ENCODE results near the gene ITGA2B.
"Not testable (repeated sequence)": the region's sequence is repeated elsewhere in the genome, so short reads cannot be mapped to it uniquely, and the experiment has no call there.

The ITGA2B gene

DNA sequence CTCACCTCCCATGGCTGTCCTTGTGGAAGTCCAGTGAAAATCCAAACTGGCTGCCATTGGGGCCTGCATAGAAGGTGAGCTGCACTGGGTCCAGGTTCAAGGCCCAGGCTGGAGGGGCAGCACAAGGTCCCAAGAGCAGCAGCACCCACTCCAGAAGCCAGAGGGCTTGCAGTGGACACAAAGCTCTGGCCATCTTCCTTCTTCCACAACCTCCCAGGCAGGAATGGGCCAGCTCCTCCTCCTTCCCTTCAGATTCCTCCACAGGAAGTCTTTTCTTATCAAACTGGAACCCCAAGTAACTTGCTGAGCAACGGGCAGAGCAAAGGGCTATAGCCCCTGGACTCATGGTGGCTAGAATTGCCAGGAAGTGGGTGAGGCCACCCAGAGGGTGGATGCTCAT is at the start of gene ITGA2B:
ITGA2B (minus strand) TSS at position 369 of the 400 bp plus-strand sequence; CDS start at position 193, 176 bp downstream.
- no peak for DNase-seq

DNA sequence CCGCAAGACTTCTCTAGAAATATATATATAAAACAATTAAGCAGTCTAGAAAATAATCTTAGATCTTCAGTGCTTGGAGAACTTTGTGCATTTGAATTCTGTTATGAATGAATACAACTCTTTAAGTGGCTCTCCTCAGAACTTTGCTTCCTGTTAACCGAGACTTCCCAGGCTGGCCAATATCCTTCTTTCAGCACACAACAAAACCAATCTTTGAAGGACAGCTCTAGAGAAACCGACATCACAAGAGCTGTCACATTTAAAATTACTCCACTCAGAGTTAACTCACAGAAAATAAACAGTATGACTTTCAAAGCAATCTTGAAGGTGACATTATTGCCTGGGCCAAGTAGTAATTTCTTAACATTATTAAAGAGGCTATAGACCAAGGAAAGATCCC is 49.7 kb upstream of the ITGA2B start:
- no peak for DNase-seq

DNA sequence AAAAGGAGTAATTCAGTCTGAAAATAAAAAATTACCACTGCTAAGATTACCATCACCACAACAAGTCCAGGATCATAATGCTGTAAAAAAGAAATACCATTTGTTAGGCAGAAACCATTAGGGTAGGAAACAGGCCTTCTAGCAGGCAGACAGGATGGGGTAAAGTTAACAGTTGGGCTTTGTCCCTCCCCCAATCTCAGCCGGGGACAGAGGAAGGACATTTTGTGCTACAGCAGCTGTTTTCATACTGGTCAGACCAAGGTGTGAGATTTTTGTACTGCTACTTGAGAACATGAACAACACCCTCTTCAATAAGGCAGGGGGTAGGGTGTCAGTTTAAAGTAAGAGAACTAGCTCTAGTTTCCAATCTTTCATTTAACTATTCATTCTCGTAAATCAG is 49.2 kb upstream of the ITGA2B start:
- DNase-seq = no peak

DNA sequence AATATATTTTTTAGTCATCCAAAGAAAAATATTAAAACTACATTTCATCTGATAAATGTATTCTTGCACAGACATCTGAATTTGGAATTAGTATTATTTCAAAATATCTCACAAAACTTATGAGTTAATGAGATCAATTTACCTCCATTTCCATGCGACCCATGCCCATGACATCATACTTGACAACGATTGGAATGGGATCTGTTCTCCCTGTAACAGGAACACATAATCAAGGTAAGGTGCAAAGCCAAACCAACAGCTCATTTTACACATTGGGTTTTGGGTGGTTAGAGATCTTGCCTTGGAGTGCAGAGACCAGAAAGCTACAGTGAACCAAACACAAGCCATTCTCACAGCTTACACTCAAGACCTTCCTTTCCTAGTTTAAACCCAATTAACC is 46.9 kb upstream of the ITGA2B start:
- DNase-seq = no peak

DNA sequence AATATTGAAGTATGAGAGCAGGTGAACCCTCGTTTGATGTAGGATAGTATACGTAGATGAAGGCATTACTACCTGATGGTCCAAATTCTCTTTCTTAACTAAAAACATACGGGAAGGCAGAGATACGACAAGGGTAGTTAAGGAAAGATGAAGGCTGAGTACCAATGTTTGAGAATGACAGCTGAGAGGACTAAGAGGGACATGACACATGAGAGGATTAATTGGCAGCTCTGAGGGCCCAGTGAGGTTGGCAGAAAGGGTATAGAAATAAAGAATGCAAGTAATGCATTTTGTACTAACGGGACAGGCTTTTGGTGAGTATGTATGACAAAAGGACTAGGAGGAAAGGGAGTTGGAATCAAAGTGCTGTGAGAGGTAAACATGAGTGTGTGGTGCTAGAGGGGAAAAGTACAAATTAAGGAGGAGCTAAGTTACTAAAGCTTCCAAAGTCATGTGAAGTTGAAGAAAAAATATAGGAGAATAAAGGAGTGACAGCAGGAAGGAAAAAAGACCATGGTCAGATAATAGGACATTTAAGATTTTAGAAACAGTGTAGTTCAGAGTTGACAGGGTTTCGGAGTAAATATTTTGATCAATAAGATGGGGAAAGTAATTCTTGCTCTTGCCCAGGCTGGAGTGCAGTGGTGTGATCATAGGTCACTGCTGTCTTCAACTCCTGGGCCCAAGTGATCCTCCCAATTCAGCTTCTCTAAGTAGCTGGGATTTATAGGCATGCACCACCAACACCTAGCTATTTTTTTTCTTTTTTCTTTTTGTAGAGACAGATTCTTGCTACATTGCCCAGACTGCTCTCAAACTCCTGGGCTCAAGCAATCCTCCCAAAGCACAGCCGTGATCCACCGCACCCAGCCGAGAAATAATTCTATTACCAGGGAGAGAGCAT is 43.1 kb upstream of the ITGA2B start:
- DNase-seq = no peak

DNA sequence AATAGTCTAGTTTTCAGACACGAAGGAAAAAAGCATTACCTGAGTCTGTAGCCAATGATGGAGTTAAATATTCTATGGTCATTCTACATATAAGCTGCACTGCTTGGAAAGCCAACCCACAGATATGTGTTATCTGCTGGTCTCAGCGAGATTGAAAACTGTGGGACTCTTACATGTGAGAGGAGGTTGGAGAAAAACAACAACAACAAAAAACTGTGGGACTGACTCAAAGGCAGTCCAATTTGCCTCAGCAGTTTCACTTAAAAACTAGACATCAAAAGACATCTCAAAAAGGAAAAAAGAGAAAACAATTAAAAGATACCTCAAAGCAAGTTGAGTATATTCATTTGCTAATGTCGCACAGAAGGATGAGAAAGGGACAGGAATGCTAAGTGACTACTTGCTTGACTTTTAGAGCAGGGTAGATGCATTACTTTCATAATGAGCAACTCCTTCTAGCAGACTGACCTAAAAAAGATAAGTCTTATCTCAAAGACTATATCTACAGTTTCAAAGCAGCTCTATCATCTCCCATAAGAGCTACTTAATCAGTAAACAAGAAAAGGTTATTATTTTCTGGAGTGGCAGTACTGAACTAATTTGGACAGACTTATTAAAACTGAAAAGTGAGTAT is 35.5 kb upstream of the ITGA2B start:
- no peak for DNase-seq

DNA sequence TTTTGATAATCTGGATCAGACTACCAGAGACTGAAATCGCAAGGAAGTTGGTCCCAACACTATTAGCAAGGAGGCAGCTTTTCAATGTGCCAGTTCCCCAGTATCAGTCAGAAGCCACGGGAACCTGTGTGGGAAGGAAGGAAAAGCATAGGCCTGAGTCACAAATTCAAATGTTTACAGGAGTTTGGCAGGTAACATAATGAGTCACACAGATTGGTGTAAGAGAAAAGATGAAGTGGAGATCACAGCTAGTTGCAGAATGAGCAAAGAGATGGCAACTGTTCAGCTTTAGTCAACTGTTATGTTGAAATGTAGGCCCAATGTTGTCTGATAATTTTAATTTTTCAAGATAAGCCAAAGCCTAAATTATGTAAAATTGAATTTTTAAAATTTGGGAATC is 28.1 kb upstream of the ITGA2B start:
- no peak for DNase-seq

DNA sequence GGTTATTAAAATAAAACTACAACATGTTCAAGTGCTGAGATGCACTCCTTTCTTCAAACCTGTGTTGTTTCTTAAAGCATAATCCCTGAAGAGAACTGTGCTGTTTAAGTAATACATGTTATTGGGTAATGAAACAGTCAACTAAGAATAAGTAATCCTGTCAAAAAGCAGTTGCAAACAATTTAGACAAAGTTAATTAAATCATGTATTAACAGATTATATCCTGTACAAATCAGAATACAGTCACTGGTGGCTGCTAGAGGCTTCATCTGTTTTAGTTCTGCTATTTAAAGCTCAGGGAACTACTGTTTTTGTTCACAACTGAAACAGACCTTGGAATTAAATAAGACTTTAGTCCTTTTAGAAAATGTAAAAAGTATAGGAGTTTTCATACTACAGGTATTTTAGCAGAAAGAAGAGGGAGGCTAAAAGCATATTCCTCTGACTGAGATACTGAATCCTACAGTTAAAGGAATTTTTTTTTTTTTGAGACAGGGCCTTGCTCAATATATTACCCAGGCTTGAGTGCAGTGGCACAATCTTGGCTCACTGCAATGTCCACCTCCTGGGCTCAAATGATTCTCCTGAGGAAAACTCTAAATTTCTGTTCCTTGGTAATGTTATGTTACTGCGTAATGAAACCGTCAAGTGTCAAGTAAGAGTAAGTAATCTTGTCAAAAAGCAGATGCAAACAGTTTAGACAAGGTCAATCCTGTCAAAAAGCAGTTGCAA is 27.3 kb upstream of the ITGA2B start:
- DNase-seq = no peak

DNA sequence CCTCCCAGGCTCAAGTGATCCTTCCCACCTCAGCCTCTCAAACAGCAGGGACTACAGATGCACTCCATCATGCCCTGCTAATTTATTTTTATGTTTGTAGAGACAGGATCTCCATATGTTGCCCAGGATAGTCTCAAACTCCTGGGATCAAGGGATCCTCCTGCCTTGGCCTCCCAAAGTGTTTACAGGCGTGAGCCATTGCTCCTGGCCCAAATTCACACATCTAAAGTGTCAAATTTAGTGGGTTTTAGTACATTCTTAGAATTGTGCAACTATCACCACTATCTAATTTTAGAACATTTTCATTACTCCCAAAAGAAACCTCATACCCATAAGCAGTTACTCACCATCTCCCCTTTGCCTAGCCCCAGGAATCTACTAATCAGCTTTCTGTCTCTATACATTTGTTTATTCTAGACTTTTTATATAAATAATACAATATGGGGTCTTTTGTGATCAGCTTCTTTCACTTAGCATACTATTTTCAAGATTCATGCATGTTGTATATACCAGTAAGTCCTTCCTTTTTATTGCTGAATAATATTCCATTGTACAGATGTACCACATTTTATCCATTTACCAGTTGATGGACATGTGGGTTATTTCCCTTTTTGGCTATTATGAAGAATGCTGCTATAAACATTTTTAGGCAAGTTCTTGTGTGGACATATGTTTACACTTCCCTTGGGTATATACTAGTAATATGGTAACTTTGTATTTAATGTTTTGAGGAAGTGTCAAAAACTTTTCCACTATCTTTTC is 25.1 kb upstream of the ITGA2B start:
- DNase-seq = no peak

DNA sequence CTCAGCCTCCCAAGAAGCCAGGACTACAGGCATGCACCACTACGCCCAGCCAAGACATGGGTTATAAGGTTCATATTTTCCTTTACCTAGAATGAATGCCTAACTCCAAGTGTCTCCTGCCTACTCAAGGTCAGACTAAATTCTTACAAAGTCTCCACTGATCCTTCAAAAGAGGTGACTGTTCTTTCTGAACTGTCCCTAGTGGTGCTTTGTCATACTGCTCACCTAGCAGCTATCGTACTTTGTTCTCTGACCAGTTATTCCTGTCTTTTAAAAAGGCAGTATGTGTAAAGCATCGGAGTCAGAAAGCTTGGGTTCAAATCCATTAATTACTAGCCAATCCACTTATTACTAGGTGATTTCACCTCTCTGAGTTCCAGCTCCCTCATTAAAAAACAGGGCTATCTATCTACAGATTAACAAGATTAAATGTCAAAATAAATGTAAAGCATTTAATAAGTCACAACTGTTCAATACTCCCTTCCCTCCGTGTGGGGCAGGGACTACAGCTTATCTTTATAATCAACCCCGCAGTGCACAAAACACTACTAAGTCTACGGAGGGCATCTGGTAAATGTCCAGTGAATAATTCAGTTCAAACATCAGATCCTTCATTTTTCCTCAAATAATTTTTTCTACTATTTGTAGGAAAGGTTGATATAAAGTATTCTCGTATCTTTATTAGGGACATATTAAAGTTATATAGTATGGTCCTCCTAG is 20.0 kb upstream of the ITGA2B start:
- DNase-seq = no peak

DNA sequence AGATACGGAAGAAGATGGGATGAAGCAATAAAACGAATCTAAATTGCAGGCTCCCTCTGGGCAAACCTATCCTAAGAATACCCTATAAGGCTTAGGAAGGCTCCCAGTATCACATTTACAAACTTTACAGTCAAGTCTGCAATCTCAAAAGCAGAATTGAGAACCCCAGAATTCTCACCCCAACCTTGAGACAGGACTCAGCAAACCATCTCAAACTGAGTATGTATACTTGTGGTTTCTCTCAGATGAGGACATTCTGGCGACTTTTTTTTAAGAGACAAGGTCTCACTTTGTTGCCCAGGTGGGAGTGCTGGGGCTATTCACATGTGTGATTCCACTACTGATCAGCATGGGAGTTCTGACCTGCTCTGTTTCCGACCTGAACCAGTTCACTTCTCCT is 19.3 kb upstream of the ITGA2B start:
- no peak for DNase-seq

DNA sequence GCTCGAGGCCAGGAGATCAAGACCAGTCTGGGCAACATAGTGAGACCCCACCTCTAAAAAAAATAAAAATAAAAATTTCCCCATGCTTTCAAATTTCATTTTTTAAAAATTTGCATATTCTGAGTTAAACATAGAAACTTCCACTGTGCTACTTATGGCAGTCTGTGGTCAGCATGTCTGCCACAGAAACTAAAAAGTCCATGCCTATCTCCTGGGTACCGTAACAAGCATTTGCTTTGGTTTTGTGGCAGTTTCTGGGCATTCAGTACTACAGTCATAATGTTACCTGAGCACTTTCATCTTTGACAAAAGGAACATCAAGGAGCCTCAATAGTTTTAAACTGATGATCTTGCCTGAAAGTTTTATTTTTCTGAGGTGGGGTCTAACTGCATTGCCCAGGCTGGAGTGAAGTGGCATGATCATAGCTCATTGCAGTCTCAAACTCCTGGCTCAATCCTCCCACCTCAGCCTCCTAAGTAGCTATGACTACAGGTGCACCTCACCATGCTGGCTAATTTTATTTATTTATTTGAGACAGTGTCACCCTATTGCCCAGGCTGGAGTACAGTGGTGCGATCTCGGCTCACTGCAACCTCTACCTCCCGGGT is 13.2 kb upstream of the ITGA2B start:
- no peak for DNase-seq

DNA sequence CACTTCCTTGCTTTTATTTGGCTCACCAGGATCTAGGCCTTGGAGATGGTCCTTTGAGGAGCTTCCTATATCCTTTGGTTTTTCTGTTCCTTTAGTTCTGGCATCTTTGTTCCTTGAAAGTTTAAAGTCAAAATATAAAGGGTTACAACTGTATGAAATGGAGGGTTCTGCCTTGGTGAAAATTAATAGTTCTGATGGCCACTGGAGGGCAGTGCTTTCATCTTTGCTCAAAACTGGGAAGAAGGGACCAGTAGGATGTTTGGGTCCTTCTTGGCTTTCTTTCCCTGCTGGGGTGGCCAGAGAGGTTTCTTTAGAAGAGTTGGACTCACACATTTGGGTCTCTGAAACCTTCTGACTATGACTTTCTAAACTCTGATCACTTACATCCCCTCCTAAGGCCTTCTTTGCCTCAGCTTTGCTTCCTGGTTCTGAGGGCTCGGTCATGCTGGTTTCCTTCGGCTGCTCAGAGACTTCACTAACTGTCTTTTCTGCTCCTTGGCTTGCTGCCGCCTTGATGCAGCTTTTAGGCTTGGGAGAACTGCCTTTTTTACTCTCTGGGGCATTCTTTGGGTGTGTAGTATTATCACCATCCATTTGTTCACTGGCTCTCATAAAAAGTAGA is 10.9 kb upstream of the ITGA2B start:
- no peak for DNase-seq

DNA sequence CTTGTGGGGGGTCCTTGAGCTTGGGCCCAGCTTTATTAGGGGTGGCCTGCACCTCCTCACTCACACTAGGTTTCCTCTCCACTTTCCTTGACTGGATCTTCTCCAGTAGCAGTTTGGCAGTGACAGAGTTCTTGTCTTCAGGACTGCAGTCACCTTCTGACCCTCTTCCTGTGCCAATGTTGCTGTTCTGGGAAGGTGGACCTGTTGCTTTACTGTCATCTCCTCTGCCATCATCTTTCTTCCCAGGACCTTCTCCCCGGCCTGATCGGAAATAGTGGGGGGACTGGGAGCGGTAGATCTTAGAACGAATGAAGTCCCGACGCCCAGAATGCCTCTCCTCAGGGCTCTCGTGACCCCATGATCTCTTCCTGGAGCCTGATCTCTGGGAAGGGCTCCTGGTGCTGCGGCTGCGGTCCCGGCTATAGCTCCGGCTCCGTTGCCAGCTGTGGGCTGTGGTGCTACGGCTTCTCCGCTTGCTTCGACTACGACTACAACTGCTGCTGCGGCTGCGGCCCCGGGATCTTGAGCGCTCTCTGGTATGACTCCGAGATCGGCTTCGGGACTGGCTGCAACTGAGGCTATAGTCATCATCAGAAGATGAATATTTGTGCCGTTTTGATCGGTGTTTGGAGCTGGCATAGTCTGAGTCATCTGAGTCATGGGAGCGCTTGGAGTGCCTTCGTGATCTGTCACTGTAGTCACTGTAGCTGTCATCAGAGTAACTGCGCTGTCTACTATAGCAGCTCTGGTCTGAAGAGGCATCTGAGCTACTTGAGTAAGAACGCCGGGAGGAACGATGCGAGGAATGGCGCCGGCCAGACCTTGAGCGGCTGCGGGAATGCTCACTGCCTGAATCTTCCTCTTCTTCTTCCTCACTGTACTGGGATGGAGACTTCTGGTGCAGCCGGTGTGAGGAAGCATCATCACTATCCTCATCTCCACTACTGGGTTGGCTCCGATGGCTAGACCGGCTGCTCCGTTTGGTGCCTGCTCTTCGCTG is 9.5 kb upstream of the ITGA2B start:
- DNase-seq = no peak

DNA sequence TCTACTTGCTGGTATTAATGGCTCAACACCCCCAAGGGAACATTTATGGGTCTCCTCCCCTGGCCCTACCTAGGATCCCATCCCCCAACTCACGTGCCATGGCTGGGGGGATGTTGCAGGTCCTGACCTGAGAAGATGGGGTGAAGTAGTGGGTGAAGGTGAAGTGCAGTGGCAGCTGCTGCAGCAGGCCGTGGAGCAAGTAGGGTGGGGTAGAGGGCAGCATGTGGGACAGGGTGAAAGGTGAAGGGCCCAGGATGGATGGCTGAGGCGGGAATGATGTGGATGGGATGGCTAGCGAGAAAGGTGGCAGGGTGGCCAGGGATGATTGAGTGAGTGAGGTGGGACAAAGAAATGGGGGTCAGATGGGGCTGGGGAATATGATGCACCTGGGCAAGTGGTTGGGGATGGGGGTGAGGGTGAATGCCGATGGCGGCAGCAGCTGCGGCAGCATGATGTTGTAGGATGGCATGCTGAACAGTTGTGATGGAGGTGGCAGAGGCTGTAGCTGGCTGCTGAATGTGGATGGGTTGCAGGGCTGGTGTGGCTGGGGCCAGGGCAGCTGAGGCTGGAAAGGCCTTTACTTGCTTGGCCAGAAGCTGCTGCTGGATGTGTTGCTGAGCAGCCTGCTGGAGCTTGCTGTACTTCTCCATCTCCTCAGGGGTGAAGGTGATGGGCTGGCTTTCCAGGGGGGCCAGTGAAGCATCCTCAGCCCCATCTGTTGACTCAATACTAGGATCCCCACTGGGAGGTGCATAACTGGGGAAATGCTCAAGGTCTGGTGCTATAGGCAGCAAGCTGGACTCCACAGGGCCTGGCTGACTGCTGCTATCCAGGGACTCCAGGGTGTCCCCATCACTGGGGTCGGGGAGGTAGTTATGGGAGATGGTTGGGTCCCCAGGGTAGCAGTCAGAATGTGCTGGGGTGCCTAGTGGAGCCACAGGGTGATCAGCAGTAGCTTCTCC is 8.3 kb upstream of the ITGA2B start:
- no peak for DNase-seq

DNA sequence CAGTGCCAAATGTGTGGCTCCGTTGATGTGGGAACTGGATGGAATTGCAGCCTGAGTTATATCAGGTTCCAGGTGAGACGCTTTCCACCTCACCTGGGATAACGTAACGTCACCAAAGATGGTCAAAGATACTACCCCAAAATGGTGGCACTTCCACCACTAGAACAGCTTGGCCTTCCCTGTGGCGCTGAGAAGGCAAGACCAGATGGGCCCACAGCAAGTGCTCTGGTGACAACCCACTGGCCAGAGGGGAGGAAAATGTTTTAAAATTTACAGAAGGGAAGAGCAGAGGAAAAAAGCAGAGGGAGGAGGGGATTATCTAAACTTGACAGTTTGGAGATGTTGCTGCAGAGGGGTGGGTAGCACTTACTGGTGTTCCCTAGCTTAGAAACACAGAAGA is 7.5 kb upstream of the ITGA2B start:
- DNase-seq = no peak

DNA sequence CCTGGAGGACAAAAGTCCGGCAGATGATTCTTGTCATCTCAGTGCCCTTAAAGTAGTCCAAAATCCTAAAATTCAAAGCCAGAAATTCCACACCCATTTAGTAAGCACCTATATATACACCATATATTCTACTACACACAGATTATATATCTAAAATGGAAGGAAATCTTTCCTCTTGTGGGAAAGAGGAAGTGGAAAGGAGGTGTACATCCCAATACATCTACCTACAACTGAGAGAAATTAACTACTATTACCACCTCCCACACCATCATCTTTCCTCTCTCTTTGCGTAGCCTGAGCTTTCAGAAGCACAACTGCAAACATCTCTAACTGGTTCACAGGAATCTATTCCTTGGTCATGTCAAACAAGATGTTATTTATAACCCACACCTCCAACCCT is 5.4 kb upstream of the ITGA2B start:
- no peak for DNase-seq

DNA sequence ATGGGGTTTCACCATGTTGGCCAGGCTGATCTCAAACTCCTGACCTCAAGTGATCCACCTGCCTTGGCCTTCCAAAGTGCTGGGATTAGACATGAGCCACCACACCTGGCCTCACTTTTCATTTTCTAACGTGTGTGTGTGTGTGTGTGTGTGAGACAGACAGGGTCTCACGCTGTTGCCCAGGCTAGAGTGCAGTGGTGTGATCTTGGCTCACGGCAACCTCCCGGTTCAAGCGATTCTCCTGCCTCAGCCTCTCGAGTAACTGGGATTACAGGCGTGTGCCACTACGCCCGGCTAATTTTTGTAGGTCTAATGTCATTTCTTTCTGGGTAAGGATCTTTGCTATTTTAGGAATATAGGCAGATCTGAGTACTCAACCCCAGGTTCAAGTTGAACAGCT is 4.7 kb upstream of the ITGA2B start:
- DNase-seq = not testable (repeated sequence)
